HepG2 (cell line): ENCODE data around the gene PKNOX2. TPM values are rescaled to one million over a fixed set of nuclear protein-coding genes. Genes with fewer than 3 reads are reported as not detected.

Experiments
- ATAC-seq: fragments of 200-7000 bp; cut with Tn5 transposase; 3 replicates; pipeline ENCODE4 v1.9.1; 2020; ENCODE audit warnings: mild to moderate bottlenecking, moderate library complexity
- BruUV-seq: library from RNA; stranded (reverse); fragments of 400-500 nt; replicated peaks from 2 replicates; lab custom pipeline; 2021; lab: Mats Ljungman, UMichigan
- CTCF ChIA-PET: fragments of 300-600 bp; formaldehyde crosslinking; extraction: SDS; loops from one replicate; lab custom pipeline; 2021; ENCODE audit warnings: low total read pairs, inconsistent platforms, low intra/inter-chr PET ratio; lab: Yijun Ruan, JAX
- POLR2A ChIA-PET: fragments of 350-600 bp; sonication (Branson Sonifier 250); formaldehyde crosslinking; loops from one replicate; lab custom pipeline; 2020; ENCODE audit warnings: antibody characterized with exemption, inconsistent platforms; lab: Yijun Ruan, JAX
- DNase-seq: peaks from one replicate; pipeline ENCODE4 v3.0.0-alpha.2; 2015; ENCODE audit warnings: low spot score
- FAIRE-seq: peaks from 3 replicates; lab custom pipeline; 2011; peaks lifted over from hg19 to GRCh38; lab: Jason Lieb, UNC
- H2AFZ ChIP-seq: one replicate; pipeline ENCODE4 v1.6.1; 2011; ENCODE audit warnings: low read length, inconsistent platforms
- H3K27ac ChIP-seq: fragments of 300-600 bp; 3 replicates; pipeline ENCODE4 v1.8.0; 2011; ENCODE audit warnings: mixed run types, mild to moderate bottlenecking, mixed read lengths, low read length, inconsistent platforms; ENCODE audit not compliant: insufficient read depth; ENCODE audit errors: extremely low read length
- H3K27me3 ChIP-seq, 2 experiments: fragments of 200-600 bp in 1 of 2; 2 replicates in 1 of 2; 3 replicates in 1 of 2; pipeline versions ENCODE4 v1.6.0 to v1.8.0; 2011; ENCODE audit warnings: low read length in 2 of 2, mild to moderate bottlenecking in 2 of 2, moderate library complexity in 2 of 2, inconsistent platforms in 1 of 2; ENCODE audit not compliant: insufficient read depth in 2 of 2, control insufficient read depth in 1 of 2
- H3K36me3 ChIP-seq, 2 experiments: fragments of 200-600 bp in 1 of 2; replicated peaks in 1 of 2; 2 replicates in 1 of 2; 3 replicates in 1 of 2; pipeline versions ENCODE4 v1.5.1 to v1.8.0; 2011; ENCODE audit warnings: low read length in 2 of 2, inconsistent platforms in 1 of 2; ENCODE audit not compliant: insufficient read depth in 2 of 2, control insufficient read depth in 1 of 2
- H3K4me1 ChIP-seq: 2 replicates; pipeline ENCODE4 v1.5.1; 2012; ENCODE audit warnings: low read length, inconsistent platforms; ENCODE audit not compliant: insufficient read depth
- H3K4me2 ChIP-seq: 2 replicates; pipeline ENCODE4 v1.6.0; 2011; ENCODE audit warnings: low read depth, low read length, inconsistent platforms
- H3K4me3 ChIP-seq, 3 experiments: fragments of 200-600 bp in 1 of 3; sonication (generic), shearing (Covaris generic) in 1 of 3; replicated peaks in 1 of 3; 2 replicates each; pipeline ENCODE4 v1.5.1; 2011 to 2016; ENCODE audit warnings: low read length in 3 of 3, inconsistent platforms in 2 of 3, low read depth in 2 of 3, mild to moderate bottlenecking in 2 of 3, control low read depth in 1 of 3, mixed read lengths in 1 of 3; ENCODE audit not compliant: insufficient read depth in 1 of 3
- H3K79me2 ChIP-seq: one replicate; pipeline ENCODE4 v1.6.1; 2011; ENCODE audit warnings: low read length, inconsistent platforms; ENCODE audit not compliant: insufficient read depth
- H3K9ac ChIP-seq: 2 replicates; pipeline ENCODE4 v1.6.0; 2011; ENCODE audit warnings: mild to moderate bottlenecking, low read depth, low read length, inconsistent platforms; ENCODE audit not compliant: insufficient read depth
- H3K9me3 ChIP-seq: 2 replicates; pipeline ENCODE4 v1.5.1; 2012; ENCODE audit warnings: mild to moderate bottlenecking, low read length
- H4K20me1 ChIP-seq: 2 replicates; pipeline ENCODE4 v1.6.0; 2011; ENCODE audit warnings: inconsistent platforms, mild to moderate bottlenecking, low read length, moderate library complexity; ENCODE audit not compliant: insufficient read depth
- AGO1 ChIP-seq: fragments of 200-400 bp; formaldehyde crosslinking; IDR thresholded peaks from 2 replicates; pipeline ENCODE4 v1.6.1; 2017; ENCODE audit warnings: mild to moderate bottlenecking, low read depth, low read length, moderate library complexity; ENCODE audit not compliant: poor library complexity, severe bottlenecking
- HOXA9 ChIP-seq: sonication (generic); formaldehyde crosslinking; IDR thresholded peaks from 2 replicates; pipeline ENCODE4 v1.8.1; 2022; ENCODE audit warnings: missing genetic modification reagents, mild to moderate bottlenecking, moderate library complexity, borderline replicate concordance
- MXD4 ChIP-seq: IDR thresholded peaks from 2 replicates; pipeline ENCODE4 v1.6.1; 2016; ENCODE audit warnings: mild to moderate bottlenecking, missing biosample characterization, missing genetic modification reagents
- NBN ChIP-seq: fragments of 450-650 bp; conservative IDR thresholded peaks from 2 replicates; pipeline ENCODE4 v1.6.1; 2017
- POLR2A ChIP-seq, 2 experiments: IDR thresholded peaks; 2 replicates each; pipeline ENCODE4 v1.6.1; 2011; ENCODE audit warnings: low read depth in 2 of 2, low read length in 2 of 2, mild to moderate bottlenecking in 1 of 2, moderate library complexity in 1 of 2; ENCODE audit not compliant: insufficient read depth in 1 of 2
- RFX1 ChIP-seq: fragments of 450-650 bp; IDR thresholded peaks from 2 replicates; pipeline ENCODE4 v1.6.1; 2017
- ZNF136 ChIP-seq: sonication (generic); formaldehyde crosslinking; IDR thresholded peaks from 2 replicates; pipeline ENCODE4 v1.8.1; 2022; ENCODE audit warnings: low read depth, mild to moderate bottlenecking, moderate library complexity, missing genetic modification reagents
- ZNF142 ChIP-seq: sonication (generic); formaldehyde crosslinking; IDR thresholded peaks from 2 replicates; pipeline ENCODE4 v1.4.0; 2020; ENCODE audit warnings: missing genetic modification reagents
- ZNF343 ChIP-seq: sonication (generic); formaldehyde crosslinking; IDR thresholded peaks from 2 replicates; pipeline ENCODE4 v1.4.0; 2020; ENCODE audit warnings: mild to moderate bottlenecking, missing genetic modification reagents
- WGBS: methylation state at CpG from one replicate; pipeline ENCODE4 v1.1.6; 2017; ENCODE audit warnings: low lambda C conversion rate; 5-methylcytosine and 5-hydroxymethylcytosine counted together
- in situ Hi-C: cut with HindIII; loops from 2 replicates; pipeline ENCODE4 v1.10.0; 2017; ENCODE audit warnings: low pct_unique_long_range_greater_than_20kb; ENCODE audit not compliant: extremely low pct_ligation_motif_present
- intact Hi-C: fragments of 100-400 bp; cut with micrococcal nuclease; formaldehyde crosslinking; loops from one replicate; pipeline ENCODE4 v1.10.0; 2022; ENCODE audit not compliant: unreplicated experiment
- polyA plus RNA-seq, 8 experiments: library from polyadenylated mRNA; depleted of rRNA in 3 of 8; stranded (reverse) in 7 of 8; unstranded in 1 of 8; fragments of >200 nt; fragmentation: Illumina TruSeq in 4 of 8; extraction: Trizol in 4 of 8; gene quantifications; 2 replicates each; pipeline versions ENCODE4 v1.2.1 to v1.2.3, GENCODE V29; 2011 to 2016; ENCODE audit warnings: low read depth in 4 of 8, missing spikeins in 1 of 8, mixed read lengths in 1 of 8; ENCODE audit not compliant: insufficient read depth in 1 of 8
- total RNA-seq, 5 experiments: library from RNA; depleted of rRNA; stranded (reverse); fragments of >200 nt; fragmentation: Illumina TruSeq; extraction: Trizol; gene quantifications; 2 replicates each; pipeline ENCODE4 v1.2.3, GENCODE V29; 2016; ENCODE audit warnings: low read depth in 1 of 5
- TF ChIP-seq, protein P1 (sequence below): sonication (generic); formaldehyde crosslinking; IDR thresholded peaks from one replicate; pipeline ENCODE4 v1.5.1; 2020; ENCODE audit warnings: mild to moderate bottlenecking, missing genetic modification reagents; ENCODE audit errors: not compliant biosample characterization

PKNOX2 gene
- total and polyA plus RNA-seq, 2 of the 13 experiments (the other 11 are each of a cell fraction or from before 2014, with no cell fraction given), result not detected

- in situ Hi-C loops (no loop called here), intact Hi-C loops (no loop called here)
- Histone ChIP-seq H3K4me1 (no peaks in the 10 kb centered on the region), H3K9ac (no peak overlapping the region), H3K4me2 (no peak overlapping the region), H4K20me1 (no peaks in the 10 kb centered on the region), H3K36me3 (no peaks in the 10 kb centered on the region), H3K27ac (no peak overlapping the region), H3K27me3 (peaks cover 3 to 44% of the 10 kb centered on the region in 2 experiments; a peak in 3 of 5 replicates), H2AFZ (no peak overlapping the region), H3K9me3 (no peaks in the 10 kb centered on the region), H3K79me2 (no peaks in the 10 kb centered on the region), H3K4me3 (no peak overlapping the region)
- no peak for DNase-seq
- 16% methylated on average over 7 of the region's 8 CpGs for WGBS
- no peak for FAIRE-seq
- ChIA-PET CTCF (no interaction called here), POLR2A (no interaction called here)
- no peak for ATAC-seq
- TF ChIP-seq AGO1, result no peak
- no peak for TF ChIP-seq NBN
- TF ChIP-seq RFX1, result no peak
- TF ChIP-seq HOXA9 (CRISPR knock-in tag), result no peak
- TF ChIP-seq ZNF136 (CRISPR knock-in tag), result no peak
- TF ChIP-seq, protein P1, sequence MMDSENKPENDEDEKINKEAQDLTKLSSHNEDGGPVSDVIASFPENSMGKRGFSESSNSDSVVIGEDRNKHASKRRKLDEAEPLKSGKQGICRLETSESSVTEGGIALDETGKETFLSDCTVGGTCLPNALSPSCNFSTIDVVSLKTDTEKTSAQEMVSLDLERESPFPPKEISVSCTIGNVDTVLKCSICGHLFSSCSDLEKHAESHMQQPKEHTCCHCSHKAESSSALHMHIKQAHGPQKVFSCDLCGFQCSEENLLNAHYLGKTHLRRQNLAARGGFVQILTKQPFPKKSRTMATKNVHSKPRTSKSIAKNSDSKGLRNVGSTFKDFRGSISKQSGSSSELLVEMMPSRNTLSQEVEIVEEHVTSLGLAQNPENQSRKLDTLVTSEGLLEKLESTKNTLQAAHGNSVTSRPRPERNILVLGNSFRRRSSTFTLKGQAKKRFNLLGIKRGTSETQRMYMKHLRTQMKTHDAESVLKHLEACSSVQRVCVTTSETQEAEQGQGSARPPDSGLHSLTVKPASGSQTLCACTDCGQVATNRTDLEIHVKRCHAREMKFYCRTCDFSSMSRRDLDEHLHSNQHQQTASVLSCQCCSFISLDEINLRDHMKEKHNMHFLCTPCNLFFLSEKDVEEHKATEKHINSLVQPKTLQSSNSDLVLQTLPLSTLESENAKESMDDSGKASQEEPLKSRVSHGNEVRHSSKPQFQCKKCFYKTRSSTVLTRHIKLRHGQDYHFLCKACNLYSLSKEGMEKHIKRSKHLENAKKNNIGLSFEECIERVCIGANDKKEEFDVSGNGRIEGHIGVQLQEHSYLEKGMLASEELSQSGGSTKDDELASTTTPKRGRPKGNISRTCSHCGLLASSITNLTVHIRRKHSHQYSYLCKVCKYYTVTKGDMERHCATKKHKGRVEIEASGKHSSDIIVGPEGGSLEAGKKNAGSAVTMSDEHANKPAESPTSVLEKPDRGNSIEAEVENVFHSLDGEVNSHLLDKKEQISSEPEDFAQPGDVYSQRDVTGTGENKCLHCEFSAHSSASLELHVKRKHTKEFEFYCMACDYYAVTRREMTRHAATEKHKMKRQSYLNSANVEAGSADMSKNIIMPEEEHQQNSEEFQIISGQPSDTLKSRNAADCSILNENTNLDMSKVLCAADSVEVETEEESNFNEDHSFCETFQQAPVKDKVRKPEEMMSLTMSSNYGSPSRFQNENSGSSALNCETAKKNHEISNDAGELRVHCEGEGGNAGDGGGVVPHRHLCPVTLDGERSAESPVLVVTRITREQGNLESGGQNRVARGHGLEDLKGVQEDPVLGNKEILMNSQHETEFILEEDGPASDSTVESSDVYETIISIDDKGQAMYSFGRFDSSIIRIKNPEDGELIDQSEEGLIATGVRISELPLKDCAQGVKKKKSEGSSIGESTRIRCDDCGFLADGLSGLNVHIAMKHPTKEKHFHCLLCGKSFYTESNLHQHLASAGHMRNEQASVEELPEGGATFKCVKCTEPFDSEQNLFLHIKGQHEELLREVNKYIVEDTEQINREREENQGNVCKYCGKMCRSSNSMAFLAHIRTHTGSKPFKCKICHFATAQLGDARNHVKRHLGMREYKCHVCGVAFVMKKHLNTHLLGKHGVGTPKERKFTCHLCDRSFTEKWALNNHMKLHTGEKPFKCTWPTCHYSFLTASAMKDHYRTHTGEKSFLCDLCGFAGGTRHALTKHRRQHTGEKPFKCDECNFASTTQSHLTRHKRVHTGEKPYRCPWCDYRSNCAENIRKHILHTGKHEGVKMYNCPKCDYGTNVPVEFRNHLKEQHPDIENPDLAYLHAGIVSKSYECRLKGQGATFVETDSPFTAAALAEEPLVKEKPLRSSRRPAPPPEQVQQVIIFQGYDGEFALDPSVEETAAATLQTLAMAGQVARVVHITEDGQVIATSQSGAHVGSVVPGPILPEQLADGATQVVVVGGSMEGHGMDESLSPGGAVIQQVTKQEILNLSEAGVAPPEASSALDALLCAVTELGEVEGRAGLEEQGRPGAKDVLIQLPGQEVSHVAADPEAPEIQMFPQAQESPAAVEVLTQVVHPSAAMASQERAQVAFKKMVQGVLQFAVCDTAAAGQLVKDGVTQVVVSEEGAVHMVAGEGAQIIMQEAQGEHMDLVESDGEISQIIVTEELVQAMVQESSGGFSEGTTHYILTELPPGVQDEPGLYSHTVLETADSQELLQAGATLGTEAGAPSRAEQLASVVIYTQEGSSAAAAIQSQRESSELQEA (CRISPR knock-in tag), result no peak
- TF ChIP-seq POLR2A (IDR thresholded peaks at IDR 0.05; ENCODE audit: insufficient read depth in 1 of 2, low read depth in 2 of 2, low read length in 2 of 2), result no peak
- TF ChIP-seq ZNF343 (CRISPR knock-in tag), result no peak
- no peak for TF ChIP-seq ZNF142 (CRISPR knock-in tag)
- no peak for TF ChIP-seq MXD4 (CRISPR knock-in tag)
- no TSS peak for BruUV-seq
These were observed 203.2 kb downstream of the PKNOX2 start for GRCh38 chr11:125367710-125368109.
